ENCODE measurements around the gene LMCD1.

Gene LMCD1

DNA sequence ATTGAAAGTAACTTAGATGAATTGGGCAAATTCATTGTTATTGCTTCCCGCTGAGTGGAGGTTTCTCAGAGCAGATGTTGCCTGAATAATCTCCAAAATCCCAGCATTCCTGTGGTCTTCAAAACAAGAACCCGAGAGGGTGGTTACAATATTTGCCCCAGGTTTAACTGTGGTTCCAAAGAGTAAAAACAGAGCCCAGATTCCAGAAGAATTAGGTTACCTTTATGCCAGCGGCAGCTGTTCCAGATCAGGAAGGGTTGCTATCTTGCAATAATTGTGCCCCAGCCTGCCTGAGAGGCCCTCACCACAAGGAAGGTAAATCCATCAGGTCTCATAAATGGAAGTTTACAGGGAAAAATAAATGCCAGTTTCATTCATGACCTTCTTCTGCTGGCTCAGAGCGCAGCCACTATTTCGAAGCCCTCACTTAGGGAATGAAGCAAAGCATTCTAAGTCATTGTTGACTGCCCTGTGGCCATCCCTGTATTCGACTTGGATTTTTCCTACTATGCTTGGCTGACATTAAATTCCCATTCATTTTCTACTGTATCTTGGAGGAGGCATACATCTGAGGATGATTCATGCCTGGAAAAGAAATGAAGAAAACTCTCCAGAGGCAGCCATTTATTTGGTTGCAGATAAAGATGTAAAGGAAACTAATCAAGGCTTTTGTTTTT, 88.4 kb downstream of the LMCD1 start:
- Histone ChIP-seq H3K4me2 (ENCODE audit: low read length, poor library complexity, severe bottlenecking) (no peak overlapping the region), H3K27ac (ENCODE audit: low read length, poor library complexity, severe bottlenecking) (peak overlapping the region; percentile 98), H3K9me3 (ENCODE audit: control insufficient read depth, low read length) (no peaks in the 10 kb centered on the region), H3K9ac (ENCODE audit: low read length) (no peak overlapping the region), H3K18ac (ENCODE audit: low read depth in 1 of 2, low read length in 2 of 2) (no peak overlapping the region), H3K27me3 (ENCODE audit: control insufficient read depth in 1 of 2, insufficient read depth in 1 of 2, low read length in 2 of 2) (no peaks in the 10 kb centered on the region), H3K79me1 (replicated peaks; ENCODE audit: low read length, poor library complexity, severe bottlenecking) (no peaks in the 10 kb centered on the region), H3K4me1 (ENCODE audit: control insufficient read depth, insufficient read depth, low read depth, low read length) (peaks cover 7% of the 10 kb centered on the region), H3K36me3 (ENCODE audit: control insufficient read depth in 1 of 2, insufficient read depth in 2 of 2, low read depth in 1 of 2, low read length in 2 of 2) (no peaks in the 10 kb centered on the region), H2BK5ac (ENCODE audit: low read depth, low read length, poor library complexity, severe bottlenecking) (peak overlapping the region; percentile 39), H3K23ac (ENCODE audit: low read length in 2 of 2) (no peak overlapping the region), H2BK120ac (ENCODE audit: low read depth, low read length) (no peak overlapping the region), H4K91ac (ENCODE audit: low read length) (no peak overlapping the region), H2BK15ac (ENCODE audit: low read depth, poor library complexity, severe bottlenecking) (no peak overlapping the region), H3K4me3 (ENCODE audit: insufficient read depth in 1 of 2, low read depth in 1 of 2, low read length in 2 of 2) (no peak overlapping the region), H2AK5ac (ENCODE audit: low read length, severe bottlenecking) (peak overlapping the region; percentile 95), H3K14ac (ENCODE audit: low read length in 2 of 2) (no peak overlapping the region), H3K4ac (ENCODE audit: low read depth in 1 of 2, low read length in 2 of 2) (peak overlapping the region in 1 of 2 experiments; percentile 13), H2AFZ (ENCODE audit: low read depth, low read length) (no peak overlapping the region), H2BK12ac (ENCODE audit: low read length in 2 of 2) (no peak overlapping the region), H4K8ac (ENCODE audit: low read length) (no peak overlapping the region)
- WGBS, result 66% methylated on average over 5 of the region's 6 CpGs
- peak; percentile 21 for DNase-seq

DNA sequence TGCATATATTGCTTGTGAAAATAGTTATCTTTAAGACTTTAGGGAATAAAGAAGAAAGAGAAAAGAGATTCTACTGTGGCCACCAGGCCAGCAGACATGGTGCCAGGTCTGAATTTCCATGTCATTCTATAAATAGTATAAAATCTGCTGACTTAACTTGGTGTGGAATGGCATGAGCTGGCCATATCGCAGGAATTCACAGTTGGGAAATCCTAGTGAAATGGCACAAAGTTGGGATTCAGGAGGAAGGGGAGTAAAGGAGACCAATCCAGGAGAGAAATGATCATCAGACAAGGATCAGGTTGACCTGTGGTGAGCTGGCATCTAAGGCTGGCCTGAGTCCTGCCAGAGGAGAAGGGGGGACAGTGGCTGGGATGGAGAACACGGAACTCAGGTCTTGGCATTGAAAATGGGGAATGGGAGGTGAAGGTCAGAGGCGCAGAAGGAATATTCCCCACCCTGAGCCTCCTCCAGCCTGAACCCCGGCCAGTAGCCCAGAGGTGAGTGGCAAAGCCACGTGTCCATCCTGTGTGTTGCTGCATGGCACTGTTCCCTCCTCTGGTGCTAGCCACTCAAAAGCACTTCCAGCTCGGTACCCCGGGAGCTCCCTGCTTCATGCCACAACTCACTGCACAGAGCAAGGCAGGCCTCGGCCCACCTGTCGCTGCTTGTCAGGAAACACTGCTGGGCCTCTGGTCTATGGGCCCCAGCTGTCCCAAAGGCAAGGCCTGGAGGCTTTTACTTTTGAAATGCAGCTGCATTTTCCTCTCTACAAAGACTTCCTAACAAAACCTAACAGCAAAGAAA, 91.6 kb downstream of the LMCD1 start:
- Histone ChIP-seq H3K4me1 (ENCODE audit: control insufficient read depth, insufficient read depth, low read depth, low read length) (peaks cover 7% of the 10 kb centered on the region), H3K4me3 (ENCODE audit: insufficient read depth in 1 of 2, low read depth in 1 of 2, low read length in 2 of 2) (no peak overlapping the region), H2AK5ac (ENCODE audit: low read length, severe bottlenecking) (no peak overlapping the region), H4K8ac (ENCODE audit: low read length) (no peak overlapping the region), H3K27ac (ENCODE audit: low read length, poor library complexity, severe bottlenecking) (no peak overlapping the region), H2AFZ (ENCODE audit: low read depth, low read length) (no peak overlapping the region), H3K4me2 (ENCODE audit: low read length, poor library complexity, severe bottlenecking) (no peak overlapping the region), H4K91ac (ENCODE audit: low read length) (peak overlapping the region; percentile 2), H3K4ac (ENCODE audit: low read depth in 1 of 2, low read length in 2 of 2) (no peak overlapping the region), H3K9me3 (ENCODE audit: control insufficient read depth, low read length) (no peaks in the 10 kb centered on the region), H3K14ac (ENCODE audit: low read length in 2 of 2) (no peak overlapping the region), H2BK12ac (ENCODE audit: low read length in 2 of 2) (no peak overlapping the region), H3K36me3 (ENCODE audit: control insufficient read depth in 1 of 2, insufficient read depth in 2 of 2, low read depth in 1 of 2, low read length in 2 of 2) (no peaks in the 10 kb centered on the region), H3K23ac (ENCODE audit: low read length in 2 of 2) (no peak overlapping the region), H3K79me1 (replicated peaks; ENCODE audit: low read length, poor library complexity, severe bottlenecking) (no peaks in the 10 kb centered on the region), H2BK120ac (ENCODE audit: low read depth, low read length) (no peak overlapping the region), H3K9ac (ENCODE audit: low read length) (no peak overlapping the region), H2BK5ac (ENCODE audit: low read depth, low read length, poor library complexity, severe bottlenecking) (no peak overlapping the region), H3K27me3 (ENCODE audit: control insufficient read depth in 1 of 2, insufficient read depth in 1 of 2, low read length in 2 of 2) (no peaks in the 10 kb centered on the region), H2BK15ac (ENCODE audit: low read depth, poor library complexity, severe bottlenecking) (no peak overlapping the region), H3K18ac (ENCODE audit: low read depth in 1 of 2, low read length in 2 of 2) (peak overlapping the region in 1 of 2 experiments; percentile 60)
- WGBS, result 86% methylated on average over 9 of the region's 9 CpGs
- DNase-seq, result peak; percentile 8

DNA sequence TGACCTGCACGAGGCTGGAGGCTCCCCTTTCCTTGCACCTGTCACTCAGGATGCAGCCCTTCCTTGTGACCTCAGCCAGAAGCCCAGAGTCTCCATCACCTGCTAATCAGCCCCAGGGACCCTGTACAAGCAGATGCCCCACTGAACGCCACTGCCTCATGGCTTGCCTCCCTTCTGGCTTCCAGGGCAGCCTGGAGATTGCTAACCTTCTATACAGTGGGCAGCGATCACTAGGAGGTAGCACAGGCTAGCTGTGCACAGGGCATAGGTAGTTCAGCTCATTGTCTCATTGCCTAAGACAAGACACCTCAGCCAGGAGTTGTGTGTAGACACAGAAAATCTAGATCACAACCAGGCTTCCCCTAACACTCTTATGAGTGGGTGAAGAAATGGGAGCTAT, 93.6 kb downstream of the LMCD1 start:
- H3K4ac ChIP-seq (ENCODE audit: low read depth in 1 of 2, low read length in 2 of 2), result no peak overlapping the region
- H3K14ac ChIP-seq (ENCODE audit: low read length in 2 of 2), result no peak overlapping the region
- H2AFZ ChIP-seq (ENCODE audit: low read depth, low read length), result no peak overlapping the region
- no peak overlapping the region for H3K27ac ChIP-seq (ENCODE audit: low read length, poor library complexity, severe bottlenecking)
- H4K91ac ChIP-seq (ENCODE audit: low read length), result no peak overlapping the region
- WGBS, result 84% methylated on average over 3 of the region's 3 CpGs
- no peak overlapping the region for H2BK12ac ChIP-seq (ENCODE audit: low read length in 2 of 2)
- H3K79me1 ChIP-seq (replicated peaks; ENCODE audit: low read length, poor library complexity, severe bottlenecking), result no peaks in the 10 kb centered on the region
- H3K9me3 ChIP-seq (ENCODE audit: control insufficient read depth, low read length), result no peaks in the 10 kb centered on the region
- no peak overlapping the region for H2BK5ac ChIP-seq (ENCODE audit: low read depth, low read length, poor library complexity, severe bottlenecking)
- H3K4me2 ChIP-seq (ENCODE audit: low read length, poor library complexity, severe bottlenecking), result no peak overlapping the region
- no peak overlapping the region for H2BK120ac ChIP-seq (ENCODE audit: low read depth, low read length)
- no peak overlapping the region for H3K4me3 ChIP-seq (ENCODE audit: insufficient read depth in 1 of 2, low read depth in 1 of 2, low read length in 2 of 2)
- no peak overlapping the region for H3K23ac ChIP-seq (ENCODE audit: low read length in 2 of 2)
- no peak overlapping the region for H4K8ac ChIP-seq (ENCODE audit: low read length)
- no peak for DNase-seq
- peaks cover 7% of the 10 kb centered on the region for H3K4me1 ChIP-seq (ENCODE audit: control insufficient read depth, insufficient read depth, low read depth, low read length)
- no peak overlapping the region for H3K18ac ChIP-seq (ENCODE audit: low read depth in 1 of 2, low read length in 2 of 2)
- H3K9ac ChIP-seq (ENCODE audit: low read length), result no peak overlapping the region
- no peak overlapping the region for H2BK15ac ChIP-seq (ENCODE audit: low read depth, poor library complexity, severe bottlenecking)
- H3K36me3 ChIP-seq (ENCODE audit: control insufficient read depth in 1 of 2, insufficient read depth in 2 of 2, low read depth in 1 of 2, low read length in 2 of 2), result no peaks in the 10 kb centered on the region
- no peaks in the 10 kb centered on the region for H3K27me3 ChIP-seq (ENCODE audit: control insufficient read depth in 1 of 2, insufficient read depth in 1 of 2, low read length in 2 of 2)
- H2AK5ac ChIP-seq (ENCODE audit: low read length, severe bottlenecking), result no peak overlapping the region

DNA sequence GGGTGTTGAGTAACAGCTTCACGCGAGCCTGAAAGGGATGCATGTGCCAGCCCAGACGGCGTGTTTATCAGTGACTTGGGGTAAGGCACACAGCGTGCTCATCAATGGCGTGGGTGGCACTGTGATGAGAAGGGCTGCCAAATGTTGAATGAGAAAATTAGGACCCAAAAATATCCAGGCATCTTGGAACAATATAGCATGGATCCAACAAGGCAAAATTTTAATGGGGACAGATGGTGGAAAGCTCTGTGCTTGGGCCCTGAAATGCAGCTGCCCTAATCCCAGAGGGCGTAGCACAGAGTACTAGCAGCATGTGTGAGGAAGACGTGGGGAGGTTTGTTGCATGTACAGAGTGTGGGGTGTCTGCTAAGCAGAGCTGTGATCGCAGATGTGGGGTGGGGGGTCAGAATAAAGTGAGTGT, 94.1 kb downstream of the LMCD1 start:
- H3K4ac ChIP-seq (ENCODE audit: low read depth in 1 of 2, low read length in 2 of 2), result no peak overlapping the region
- H2BK5ac ChIP-seq (ENCODE audit: low read depth, low read length, poor library complexity, severe bottlenecking), result no peak overlapping the region
- WGBS, result 90% methylated on average over 9 of the region's 9 CpGs
- H3K9me3 ChIP-seq (ENCODE audit: control insufficient read depth, low read length), result no peaks in the 10 kb centered on the region
- H3K27ac ChIP-seq (ENCODE audit: low read length, poor library complexity, severe bottlenecking), result no peak overlapping the region
- no peaks in the 10 kb centered on the region for H3K79me1 ChIP-seq (replicated peaks; ENCODE audit: low read length, poor library complexity, severe bottlenecking)
- no peak overlapping the region for H4K91ac ChIP-seq (ENCODE audit: low read length)
- H3K23ac ChIP-seq (ENCODE audit: low read length in 2 of 2), result no peak overlapping the region
- H3K18ac ChIP-seq (ENCODE audit: low read depth in 1 of 2, low read length in 2 of 2), result no peak overlapping the region
- H3K27me3 ChIP-seq (ENCODE audit: control insufficient read depth in 1 of 2, insufficient read depth in 1 of 2, low read length in 2 of 2), result no peaks in the 10 kb centered on the region
- no peak overlapping the region for H3K9ac ChIP-seq (ENCODE audit: low read length)
- H2BK15ac ChIP-seq (ENCODE audit: low read depth, poor library complexity, severe bottlenecking), result no peak overlapping the region
- H3K4me1 ChIP-seq (ENCODE audit: control insufficient read depth, insufficient read depth, low read depth, low read length), result peaks cover 5% of the 10 kb centered on the region
- H3K4me2 ChIP-seq (ENCODE audit: low read length, poor library complexity, severe bottlenecking), result no peak overlapping the region
- H4K8ac ChIP-seq (ENCODE audit: low read length), result no peak overlapping the region
- no peak overlapping the region for H2BK12ac ChIP-seq (ENCODE audit: low read length in 2 of 2)
- no peak overlapping the region for H3K14ac ChIP-seq (ENCODE audit: low read length in 2 of 2)
- no peak overlapping the region for H2BK120ac ChIP-seq (ENCODE audit: low read depth, low read length)
- H3K36me3 ChIP-seq (ENCODE audit: control insufficient read depth in 1 of 2, insufficient read depth in 2 of 2, low read depth in 1 of 2, low read length in 2 of 2), result no peaks in the 10 kb centered on the region
- no peak overlapping the region for H3K4me3 ChIP-seq (ENCODE audit: insufficient read depth in 1 of 2, low read depth in 1 of 2, low read length in 2 of 2)
- H2AFZ ChIP-seq (ENCODE audit: low read depth, low read length), result no peak overlapping the region
- H2AK5ac ChIP-seq (ENCODE audit: low read length, severe bottlenecking), result no peak overlapping the region
- DNase-seq, result no peak

All from mesenchymal stem cell (in vitro differentiated cells and primary cell).